22Rv1 (cell line): ENCODE measurements around the gene GCLM.

Experiments
- CTCF ChIP-seq: fragments of 450-650 bp; IDR thresholded peaks from 2 replicates; pipeline ENCODE4 v1.5.1; 2017; ENCODE audit warnings: mild to moderate bottlenecking
- ZFX ChIP-seq: fragments of 450-650 bp; IDR thresholded peaks from 2 replicates; pipeline ENCODE4 v1.6.1; 2017; ENCODE audit warnings: antibody characterized with exemption, borderline replicate concordance

- TF ChIP-seq CTCF: no peak
- no peak for TF ChIP-seq ZFX
Observed at GRCh38 chr1:93841771-93842170, 67.5 kb downstream of the GCLM start.
